Activated CD4-positive, alpha-beta T cell treated with anti-CD3 and anti-CD28 coated beads, Interleukin-10, Interleukin-2, amounts not matched to agents 100 ng/mL and 50 ng/mL, durations not matched to agents 16 hours and 8 hours (primary cell): Measurements from ENCODE around the gene CR1.
"Not testable (repeated sequence)": the region's sequence is repeated elsewhere in the genome, so short reads cannot be mapped to it uniquely, and the experiment has no call there.

ENCODE experiments used
- DNase-seq: peaks from one replicate; pipeline ENCODE4 v3.0.0-alpha.2; 2020

Gene CR1

DNA sequence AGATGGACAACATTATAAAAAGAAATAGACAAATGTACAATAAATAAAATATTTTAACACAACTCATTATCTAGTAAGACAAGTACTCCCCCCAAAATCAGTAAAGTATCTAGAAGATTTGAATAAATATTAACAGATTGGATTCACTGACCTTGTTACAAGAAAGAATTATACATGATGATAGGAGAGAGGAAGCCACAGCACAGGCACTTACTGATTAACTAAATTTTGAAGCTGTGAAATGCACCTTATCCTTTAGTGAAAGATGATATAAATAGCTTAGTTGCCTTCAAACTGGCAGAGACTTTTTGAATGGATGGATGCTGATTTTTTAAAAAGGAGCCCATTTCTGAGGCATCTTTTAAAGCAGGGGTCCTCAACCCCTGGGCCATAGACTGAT is 8.5 kb downstream of the CR1 start:
- DNase-seq = no peak

DNA sequence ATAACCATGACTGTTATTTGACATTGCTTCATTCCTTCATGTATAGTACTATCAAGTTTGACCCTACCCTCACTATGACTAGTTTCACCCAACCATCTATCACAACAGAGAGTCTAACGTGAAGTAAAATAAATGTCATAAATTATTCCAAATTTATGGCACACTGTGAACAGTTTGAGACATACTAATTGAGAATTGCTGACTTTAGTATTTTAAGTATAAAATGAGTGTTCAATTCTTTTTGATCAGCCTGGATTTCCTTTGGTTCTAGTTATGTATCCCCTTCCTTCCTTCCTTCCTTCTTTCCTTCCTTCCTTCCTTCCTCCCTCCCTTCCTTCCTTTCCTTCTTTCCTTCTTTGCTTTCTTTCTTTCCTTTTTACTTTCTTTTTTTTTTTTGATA is 14.5 kb downstream of the CR1 start:
- no peak for DNase-seq

- DNase-seq = no peak
These were observed 18.9 kb downstream of the CR1 start for GRCh38 chr1:207514890-207515289.

DNA sequence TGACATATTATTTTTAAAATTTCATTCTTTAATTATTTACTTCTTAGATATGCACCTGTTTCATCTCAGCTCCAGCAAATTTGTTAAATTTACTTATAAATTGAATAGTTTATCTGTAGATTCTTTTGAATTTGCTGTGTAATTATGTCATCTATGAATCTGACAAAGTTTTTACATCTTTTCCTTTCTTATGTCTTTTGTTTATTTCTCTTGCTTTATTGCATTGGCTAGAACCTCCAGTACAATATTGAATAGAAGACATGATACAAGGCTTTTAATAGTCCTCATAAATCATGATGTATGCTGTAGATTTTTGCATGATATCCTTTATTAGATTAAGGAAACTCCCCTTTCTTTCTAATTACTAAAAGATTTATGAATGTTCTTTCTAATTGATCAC is 20.8 kb downstream of the CR1 start:
- no peak for DNase-seq

DNA sequence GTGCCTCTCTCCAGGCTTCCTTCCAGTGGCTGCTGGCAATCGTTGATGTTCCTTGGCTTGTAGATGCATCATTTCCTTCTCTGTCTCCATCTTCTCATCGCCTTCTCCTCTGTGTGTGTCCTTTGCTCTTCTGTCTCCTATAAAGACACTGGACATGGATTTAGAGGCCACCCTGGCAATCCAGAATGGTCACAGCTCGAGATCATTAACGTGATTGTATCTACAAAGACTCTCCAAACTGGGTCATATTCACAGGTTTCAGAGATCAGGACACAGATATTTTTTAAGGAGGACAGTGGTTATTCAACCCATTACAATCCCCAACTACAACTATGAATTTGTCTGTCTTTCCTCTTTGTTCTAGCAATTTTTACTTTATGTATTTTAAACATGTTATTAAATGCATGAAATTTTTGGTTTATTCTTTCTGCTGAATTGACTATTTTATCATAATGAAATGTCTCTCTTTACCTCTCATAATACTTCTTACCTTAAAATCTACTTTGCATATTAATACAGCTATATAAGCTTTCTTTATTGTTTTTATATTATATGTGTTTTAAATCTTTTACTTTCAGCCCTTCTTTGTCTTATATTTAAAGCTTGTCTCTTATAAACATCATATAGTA is 22.8 kb downstream of the CR1 start:
- no peak for DNase-seq

DNA sequence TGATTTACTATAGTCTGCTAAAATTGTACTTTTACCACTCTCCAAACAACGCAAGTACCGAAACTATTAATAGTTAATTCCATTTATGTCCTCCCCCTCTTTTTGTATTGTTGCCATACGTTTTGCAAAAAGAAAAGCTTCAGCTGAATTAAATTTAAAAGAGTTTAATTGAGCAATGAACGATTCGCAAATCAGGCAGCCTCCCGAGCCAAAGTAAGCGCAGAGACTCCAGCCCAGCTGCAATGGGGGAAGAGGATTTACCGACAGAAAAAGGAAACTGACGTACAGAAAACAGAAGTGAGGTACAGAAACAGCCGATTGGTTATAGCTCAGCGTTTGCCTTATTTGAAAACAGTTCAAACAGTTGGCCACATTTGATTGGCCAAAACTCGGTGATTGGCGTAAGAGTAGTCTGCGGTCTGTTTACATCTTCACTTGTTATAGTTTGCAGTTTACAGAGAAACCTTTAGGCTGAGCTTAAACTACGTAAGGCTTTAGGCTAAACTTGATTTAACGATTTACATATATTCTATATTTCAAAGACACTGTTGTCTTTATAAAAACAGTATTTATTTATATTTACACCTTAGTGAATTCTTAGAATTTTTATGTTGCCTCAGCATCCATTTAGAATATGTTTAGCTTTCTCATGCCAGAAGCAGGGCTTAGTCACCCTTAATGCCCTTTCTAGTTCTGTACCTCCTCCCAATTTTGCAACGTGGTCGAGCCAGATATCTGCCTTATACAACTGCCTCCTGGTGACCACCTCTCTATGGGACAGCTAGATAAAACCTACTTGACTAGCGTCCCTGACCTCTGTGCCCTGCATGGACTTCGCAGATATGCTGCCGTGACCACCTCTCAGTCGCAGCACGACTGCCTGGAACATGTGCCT is 23.8 kb downstream of the CR1 start:
- no peak for DNase-seq

GRCh38 chr1:207520400-207521345 is 24.7 kb downstream of the CR1 start:
- DNase-seq = not testable (repeated sequence)

GRCh38 chr1:207525239-207525638 is 29.3 kb downstream of the CR1 start:
- DNase-seq = not testable (repeated sequence)

GRCh38 chr1:207528401-207528800 is 32.4 kb downstream of the CR1 start:
- not testable (repeated sequence) for DNase-seq

- DNase-seq = not testable (repeated sequence)
These were observed 40.3 kb downstream of the CR1 start for GRCh38 chr1:207536263-207536662.

DNA sequence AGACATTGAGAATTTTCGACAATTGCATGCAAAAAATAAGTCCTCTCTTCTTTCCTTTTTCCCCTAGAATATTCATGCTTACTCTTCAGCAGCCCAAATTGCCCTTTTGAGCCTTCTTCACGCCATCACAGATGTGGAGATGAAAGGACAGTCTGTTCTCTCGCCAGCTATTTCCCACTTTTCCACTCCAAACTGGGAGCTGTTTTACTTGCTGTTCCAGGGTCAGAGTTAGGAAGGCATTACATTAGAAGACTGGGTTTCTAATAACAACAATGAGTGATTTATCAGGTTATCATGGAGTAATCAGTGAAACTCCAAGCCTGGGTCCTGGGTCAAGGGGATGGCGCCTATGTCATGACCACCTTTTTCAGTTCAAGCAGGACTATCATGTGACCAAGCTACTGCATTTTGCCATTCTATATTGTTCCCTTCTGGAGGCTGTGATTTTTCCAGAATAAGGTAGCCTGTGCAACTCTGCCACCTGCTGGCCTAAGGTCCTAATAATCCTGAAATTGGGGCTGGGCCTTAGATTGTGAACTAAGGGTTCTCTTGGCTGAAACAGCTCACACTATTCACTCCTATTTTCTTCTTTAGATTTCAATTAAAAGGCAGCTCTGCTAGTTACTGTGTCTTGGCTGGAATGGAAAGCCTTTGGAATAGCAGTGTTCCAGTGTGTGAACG is 50.9 kb downstream of the CR1 start:
- DNase-seq = not testable (repeated sequence)

DNA sequence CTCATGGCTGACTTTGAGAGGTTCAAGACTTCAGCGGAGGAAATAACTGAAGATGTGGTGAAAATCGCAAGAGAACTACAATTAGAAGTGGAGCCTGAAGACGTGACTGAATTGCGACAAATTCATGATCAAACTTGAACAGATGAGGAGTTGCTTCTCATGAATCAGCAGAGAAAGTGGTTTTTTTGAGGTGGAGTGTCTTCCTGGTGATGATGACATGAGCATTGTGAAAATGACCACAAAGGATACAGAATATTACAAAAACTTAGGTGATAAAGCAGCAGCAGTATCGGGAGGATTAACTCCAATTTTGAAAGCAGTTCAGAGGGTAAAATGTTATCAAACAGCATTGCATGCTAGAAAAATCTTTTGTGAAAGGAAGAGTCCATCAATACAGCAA is 58.9 kb downstream of the CR1 start:
- not testable (repeated sequence) for DNase-seq

DNA sequence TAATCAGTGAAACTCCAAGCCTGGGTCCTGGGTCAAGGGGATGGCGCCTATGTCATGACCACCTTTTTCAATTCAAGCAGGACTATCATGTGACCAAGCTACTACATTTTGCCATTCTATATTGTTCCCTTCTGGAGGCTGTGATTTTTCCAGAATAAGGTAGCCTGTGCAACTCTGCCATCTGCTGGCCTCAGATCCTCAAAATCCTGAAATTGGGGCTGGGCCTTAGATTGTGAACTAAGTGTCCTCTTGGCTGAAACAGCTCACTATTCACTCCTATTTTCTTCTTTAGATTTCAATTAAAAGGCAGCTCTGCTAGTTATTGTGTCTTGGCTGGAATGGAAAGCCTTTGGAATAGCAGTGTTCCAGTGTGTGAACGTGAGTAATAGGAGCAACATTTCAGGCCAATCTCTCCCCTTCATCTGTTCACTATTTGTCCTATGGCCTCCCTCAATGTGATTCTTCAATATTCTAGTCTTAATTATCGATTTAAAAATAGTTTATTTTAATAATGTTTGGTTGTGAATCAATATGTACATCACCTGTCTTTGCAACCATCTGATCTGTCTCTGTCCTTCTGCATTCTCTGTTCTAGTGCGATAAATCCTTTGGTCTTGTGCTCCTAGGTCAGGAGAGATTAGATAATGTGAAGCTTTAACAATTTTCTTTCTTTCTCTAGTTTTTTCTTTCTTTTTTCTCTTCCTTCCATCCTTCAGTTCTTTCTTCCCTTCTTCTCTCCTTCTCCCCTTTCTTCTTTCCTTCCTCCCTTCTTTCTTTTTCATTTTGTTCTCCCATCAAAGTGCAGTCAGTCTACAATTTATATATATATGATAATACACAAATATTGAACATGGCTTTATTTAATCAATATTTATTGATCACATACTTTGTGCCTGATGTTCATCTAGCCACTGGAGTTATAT is 69.8 kb downstream of the CR1 start:
- DNase-seq = peak; percentile 8

- not testable (repeated sequence) for DNase-seq
These were observed 76.0 kb downstream of the CR1 start for GRCh38 chr1:207571926-207572325.

DNA sequence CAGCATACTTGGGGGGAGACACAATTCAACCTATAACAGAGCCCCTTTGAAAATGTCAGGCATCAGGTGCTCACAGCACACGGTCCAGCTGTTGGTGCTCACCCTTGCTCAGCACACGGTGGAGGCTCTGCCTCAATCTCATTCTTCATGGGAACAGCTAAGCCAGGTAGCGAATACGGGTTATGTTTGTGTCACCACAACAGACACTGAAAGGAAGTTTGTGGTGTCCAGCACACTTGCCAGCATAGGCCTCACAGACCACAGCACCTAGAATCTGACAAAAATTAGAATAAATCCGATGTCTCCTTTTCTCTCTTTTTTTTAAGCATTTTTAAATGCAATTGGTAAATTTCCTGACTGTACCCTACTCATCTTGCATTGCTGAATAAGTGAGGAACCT is 77.1 kb downstream of the CR1 start:
- DNase-seq = not testable (repeated sequence)

- not testable (repeated sequence) for DNase-seq
These were observed 79.4 kb downstream of the CR1 start for GRCh38 chr1:207575381-207575780.

- no peak for DNase-seq
These were observed 83.0 kb downstream of the CR1 start for GRCh38 chr1:207578796-207579435.

DNA sequence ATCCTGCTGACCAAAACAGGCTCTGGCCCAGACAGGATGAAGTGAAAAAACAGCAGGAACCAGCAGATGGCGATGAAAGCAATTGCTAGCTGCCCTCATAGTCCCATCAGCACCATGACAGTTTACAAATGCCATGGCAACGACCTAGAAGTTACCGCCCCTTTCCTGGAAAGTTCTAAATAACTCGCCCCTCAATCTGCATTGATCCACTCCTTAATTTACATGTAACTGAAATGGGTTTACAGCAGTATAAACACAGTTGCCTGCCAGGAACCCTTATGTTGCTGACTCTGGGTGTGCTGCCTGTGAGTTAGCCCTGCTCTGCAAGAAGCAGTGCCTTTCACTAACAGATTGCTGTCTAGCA is 83.5 kb downstream of the CR1 start:
- peak; percentile 59 for DNase-seq

DNA sequence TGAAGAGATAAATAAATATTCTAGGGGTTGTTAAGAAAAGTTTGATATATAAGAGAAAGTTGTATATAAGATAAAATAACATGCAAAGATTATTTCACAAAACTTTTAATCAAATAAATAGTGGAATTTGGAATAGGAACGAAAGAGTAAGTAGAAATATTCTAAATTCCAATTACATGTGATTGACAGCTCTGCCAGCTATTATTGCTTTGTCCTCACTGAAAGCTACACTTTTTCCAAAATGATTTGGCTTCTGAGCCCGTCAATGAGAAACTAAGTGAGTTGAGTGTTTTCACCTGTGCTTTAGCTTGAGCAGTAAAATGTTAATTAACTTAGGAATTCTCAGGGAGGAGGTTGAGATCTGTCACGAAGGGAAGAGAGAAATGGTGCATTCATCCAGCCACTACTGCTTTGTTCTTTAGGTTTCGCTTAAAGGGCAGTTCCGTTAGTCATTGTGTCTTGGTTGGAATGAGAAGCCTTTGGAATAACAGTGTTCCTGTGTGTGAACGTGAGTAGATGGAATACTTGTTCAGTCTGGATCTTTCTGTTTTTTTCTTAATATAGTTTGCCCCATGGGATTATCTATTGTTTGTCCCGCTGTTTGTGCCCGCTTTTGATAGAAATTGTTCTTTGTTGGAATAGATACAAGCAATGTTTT is 85.7 kb downstream of the CR1 start:
- no peak for DNase-seq

DNA sequence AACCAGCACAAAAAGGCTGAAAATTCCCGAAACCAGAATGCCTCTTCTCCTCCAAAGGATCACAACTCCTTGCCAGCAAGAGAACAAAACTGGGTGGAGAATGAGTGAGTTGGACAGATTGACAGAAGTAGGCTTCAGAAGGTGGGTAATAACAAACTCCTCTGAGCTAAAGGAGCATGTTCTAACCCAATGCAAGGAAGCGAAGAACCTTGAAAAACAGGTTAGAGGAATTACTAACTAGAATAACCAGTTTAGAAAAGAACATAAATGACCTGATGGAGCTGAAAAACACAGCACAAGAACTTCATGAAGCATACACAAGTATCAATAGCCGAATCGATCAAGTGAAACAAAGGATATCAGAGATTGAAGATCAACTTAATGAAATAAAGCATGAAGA is 93.5 kb downstream of the CR1 start:
- DNase-seq = not testable (repeated sequence)
